ENCODE data around the gene OPRD1.

The OPRD1 gene

GRCh38 chr1:28862571-28863403, 50.8 kb downstream of the OPRD1 start:
- CTCF ChIA-PET = interaction anchor here (1.0 to 2.0 kb wide), 3 partner anchors 14 to 171 kb away, joined by 4 to 18 read pairs (median 4); no protein-coding TSS in a partner anchor
- DNase-seq (ENCODE audit: low read depth, low spot score) = no peak
- no peak for TF ChIP-seq CTCF (IDR thresholded peaks at IDR 0.05; ENCODE audit: insufficient read depth, low read length, missing control alignments)
- POLR2A ChIA-PET = no interaction called here
- H3K4me3 ChIP-seq (ENCODE audit: low read depth, low read length) = no peak overlapping the region

DNA sequence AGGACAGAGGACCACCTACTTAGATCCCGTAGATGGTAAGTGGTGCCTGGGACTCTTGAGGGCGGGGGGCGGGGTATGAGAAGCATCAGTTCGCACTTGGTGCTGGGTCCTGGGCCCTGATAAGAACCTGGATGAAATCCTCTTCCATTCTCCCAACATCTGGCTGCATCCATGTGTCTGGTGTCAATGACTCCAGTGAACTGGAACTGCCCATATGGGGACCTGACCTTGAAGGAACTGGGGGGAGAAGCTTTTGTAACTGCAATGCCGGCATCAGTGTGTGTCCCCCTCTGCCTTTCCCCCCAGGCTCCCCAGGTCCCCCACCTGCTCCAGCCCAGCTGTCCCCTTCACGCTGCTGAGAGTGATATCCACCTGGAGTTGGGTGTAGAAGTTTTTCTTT, 52.7 kb downstream of the OPRD1 start:
- no peak overlapping the region for H3K4me3 ChIP-seq (ENCODE audit: low read depth, low read length)
- ChIA-PET POLR2A (no interaction called here), CTCF (interaction anchor here (1.4 to 2.2 kb wide), 2 partner anchors 13 to 80 kb away, joined by 5 to 6 read pairs; no protein-coding TSS in a partner anchor)
- TF ChIP-seq CTCF (IDR thresholded peaks at IDR 0.05; ENCODE audit: insufficient read depth, low read length, missing control alignments) = no peak
- no peak for DNase-seq (ENCODE audit: low read depth, low spot score)

- POLR2A ChIA-PET = no interaction called here
- TF ChIP-seq CTCF (IDR thresholded peaks at IDR 0.05; ENCODE audit: insufficient read depth, low read length, missing control alignments) = no peak
- no peak overlapping the region for H3K4me3 ChIP-seq (ENCODE audit: low read depth, low read length)
- CTCF ChIA-PET = interaction anchor here (2.2 to 4.4 kb wide), 3 partner anchors 11 to 81 kb away, joined by 6 to 49 read pairs (median 8); no protein-coding TSS in a partner anchor
- DNase-seq (ENCODE audit: low read depth, low spot score) = no peak
Observed at GRCh38 chr1:28865997-28866650, 54.2 kb downstream of the OPRD1 start.

DNA sequence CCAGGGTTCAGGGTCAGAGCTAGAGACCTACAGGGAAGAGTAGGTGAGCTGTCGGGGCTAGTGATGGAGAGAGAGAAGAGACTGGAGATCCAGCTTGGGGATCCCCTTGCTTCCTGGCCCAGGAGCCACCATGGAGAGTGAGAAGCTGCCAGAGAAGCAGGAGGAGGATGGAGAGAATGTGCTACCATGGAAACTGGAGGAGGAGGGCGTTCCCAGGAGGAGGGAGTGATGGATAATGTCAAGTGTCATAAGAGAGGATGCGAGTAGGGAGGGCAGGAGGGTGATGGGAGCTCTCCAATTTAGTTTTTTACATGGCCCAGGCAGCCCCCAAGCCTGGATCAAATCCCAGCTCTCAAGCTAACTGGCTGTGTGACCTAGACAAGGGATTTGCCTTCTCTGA, 55.9 kb downstream of the OPRD1 start:
- H3K4me3 ChIP-seq (ENCODE audit: low read depth, low read length) = no peak overlapping the region
- no peak for TF ChIP-seq CTCF (IDR thresholded peaks at IDR 0.05; ENCODE audit: insufficient read depth, low read length, missing control alignments)
- ChIA-PET CTCF (interaction anchor here (0.7 to 4.4 kb wide), 5 partner anchors 9 to 503 kb away, joined by 5 to 49 read pairs (median 8); no protein-coding TSS in a partner anchor), POLR2A (interaction anchor here (1.0 kb wide), 1 partner anchor 225 kb away, joined by 3 read pairs; the partner anchor contains the start of gene TAF12)
- no peak for DNase-seq (ENCODE audit: low read depth, low spot score)

- no peak for DNase-seq (ENCODE audit: low read depth, low spot score)
- CTCF ChIA-PET = interaction anchor here (0.6 to 4.4 kb wide), 6 partner anchors 7 to 85 kb away, joined by 3 to 49 read pairs (median 10); no protein-coding TSS in a partner anchor
- H3K4me3 ChIP-seq (ENCODE audit: low read depth, low read length) = no peak overlapping the region
- no peak for TF ChIP-seq CTCF (IDR thresholded peaks at IDR 0.05; ENCODE audit: insufficient read depth, low read length, missing control alignments)
- POLR2A ChIA-PET = no interaction called here
Observed at GRCh38 chr1:28869952-28870351, 58.0 kb downstream of the OPRD1 start.
